22Rv1 (cell line): Measurements from ENCODE around the gene WIPF3.

Experiments used
- H3K27ac ChIP-seq: fragments of 450-650 bp; 2 replicates; pipeline ENCODE4 v1.5.1; 2017
- CTCF ChIP-seq: fragments of 450-650 bp; IDR thresholded peaks from 2 replicates; pipeline ENCODE4 v1.5.1; 2017; ENCODE audit warnings: mild to moderate bottlenecking
- ZFX ChIP-seq: fragments of 450-650 bp; IDR thresholded peaks from 2 replicates; pipeline ENCODE4 v1.6.1; 2017; ENCODE audit warnings: antibody characterized with exemption, borderline replicate concordance

The WIPF3 gene

GRCh38 chr7:29881724-29882123, 75.4 kb downstream of the WIPF3 start:
- H3K27ac ChIP-seq = no peak overlapping the region

GRCh38 chr7:29882481-29882880, 76.2 kb downstream of the WIPF3 start:
- no peak overlapping the region for H3K27ac ChIP-seq
- no peak for TF ChIP-seq CTCF
- no peak for TF ChIP-seq ZFX

More at GRCh38 chr7:29881724-29882123, 75.4 kb downstream of the WIPF3 start:
- no peak for TF ChIP-seq CTCF
- TF ChIP-seq ZFX = no peak

- TF ChIP-seq CTCF (no peak), ZFX (no peak)
- H3K27ac ChIP-seq = peak overlapping the region; percentile 74
Measured at GRCh38 chr7:29883462-29884398, 77.4 kb downstream of the WIPF3 start.

GRCh38 chr7:29884399-29885272, 78.3 kb downstream of the WIPF3 start:
- H3K27ac ChIP-seq = peak overlapping the region; percentile 74
- TF ChIP-seq CTCF = peak; percentile 23; the same call in 1 of the 2 replicates
- no peak for TF ChIP-seq ZFX

GRCh38 chr7:29885626-29886025, 79.3 kb downstream of the WIPF3 start:
- no peak for TF ChIP-seq CTCF
- no peak for TF ChIP-seq ZFX
- H3K27ac ChIP-seq = no peak overlapping the region; the same call in 1 of the 2 replicates

GRCh38 chr7:29886827-29887226, 80.5 kb downstream of the WIPF3 start:
- TF ChIP-seq ZFX (no peak), CTCF (no peak)

More at GRCh38 chr7:29886827-29887226, 80.5 kb downstream of the WIPF3 start:
- no peak overlapping the region for H3K27ac ChIP-seq
